ENCODE results near the gene EPHB2. TPM values are rescaled to one million over a fixed set of nuclear protein-coding genes. Genes with fewer than 3 reads are reported as not detected.

Gene EPHB2
- total and polyA plus RNA-seq, 7 donors = 1.2 to 38.6 (median 3.0) TPM

Small RNA genes within 50 kb of the gene (small RNA-seq; reads per million reads assigned to genes)
- gene MIR4253 (0 reads per million in 3 donors), gene MIR4684 (0 reads per million in 3 donors)

Other genes with a start within 250 kb of the EPHB2 start
- gene EPHA8, start 147.3 kb upstream of the EPHB2 start, total RNA-seq = not detected
- not detected for gene EPHA8, start 147.3 kb upstream of the EPHB2 start, polyA plus RNA-seq
- gene C1QA, start 74.2 kb upstream of the EPHB2 start, total RNA-seq = 100 to 1,000 TPM in 3 of 4 donors, 10 to 100 TPM in 1; 80.3 to 291 (median 232) TPM
- gene C1QA, start 74.2 kb upstream of the EPHB2 start, polyA plus RNA-seq = 100 to 1,000 TPM; 145 to 523 (median 201) TPM
- 100 to 1,000 TPM in 3 of 4 donors, 10 to 100 TPM in 1; 47.9 to 289 (median 204) TPM for gene C1QC, start 67.2 kb upstream of the EPHB2 start, total RNA-seq
- gene C1QC, start 67.2 kb upstream of the EPHB2 start, polyA plus RNA-seq = 100 to 1,000 TPM in 2 of 3 donors, 10 to 100 TPM in 1; 94.3 to 579 (median 171) TPM
- gene C1QB, start 57.6 kb upstream of the EPHB2 start, total RNA-seq = 100 to 1,000 TPM in 3 of 4 donors, 10 to 100 TPM in 1; 82.0 to 484 (median 422) TPM
- gene C1QB, start 57.6 kb upstream of the EPHB2 start, polyA plus RNA-seq = 100 to 1,000 TPM; 145 to 843 (median 225) TPM

Measured in sigmoid colon (tissue), 7 donors.